Stimulated activated CD8-positive, alpha-beta memory T cell treated with anti-CD3 and anti-CD28 coated beads, Interleukin-12 subunit alpha, Interleukin-12 subunit beta, amount 100 ng/mL, for 24 hours (primary cell): ENCODE data around the gene ARHGAP30.
"Not testable (repeated sequence)": the region's sequence is repeated elsewhere in the genome, so short reads cannot be mapped to it uniquely, and the experiment has no call there.

Source experiments
- DNase-seq: peaks from one replicate; pipeline ENCODE4 v3.0.0-alpha.2; 2020; ENCODE audit errors: extremely low read depth

The ARHGAP30 gene

GRCh38 chr1:161039546-161039945 is 30.1 kb downstream of the ARHGAP30 start:
- DNase-seq = no peak

DNA sequence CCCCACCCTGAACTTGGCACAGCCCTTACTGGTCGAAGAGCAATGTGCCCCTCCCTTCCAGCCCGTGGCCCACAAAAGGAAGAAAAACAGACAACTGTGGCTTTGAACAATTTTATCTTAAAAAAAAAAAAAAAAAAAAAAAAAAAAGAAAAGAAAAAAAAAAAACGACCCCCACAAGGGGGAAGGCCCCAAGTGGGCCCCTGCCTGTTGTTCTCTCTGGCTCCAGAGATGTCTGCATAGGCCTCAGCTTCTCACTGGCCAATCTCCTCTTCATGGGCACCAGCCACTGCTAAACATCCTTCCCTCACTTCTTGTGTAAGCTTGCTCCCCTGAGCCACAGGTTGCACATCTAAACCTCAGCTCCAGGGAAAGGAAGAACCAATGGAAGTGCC is 30.5 kb downstream of the ARHGAP30 start:
- DNase-seq = no peak

- peak; percentile 60 for DNase-seq
Observed at GRCh38 chr1:161038523-161039153, 31.1 kb downstream of the ARHGAP30 start, which contains the start of gene TSTD1. TSS of gene TSTD1 (minus strand) at chr1:161038964. CDS start at chr1:161038889, 75 bp downstream.

DNA sequence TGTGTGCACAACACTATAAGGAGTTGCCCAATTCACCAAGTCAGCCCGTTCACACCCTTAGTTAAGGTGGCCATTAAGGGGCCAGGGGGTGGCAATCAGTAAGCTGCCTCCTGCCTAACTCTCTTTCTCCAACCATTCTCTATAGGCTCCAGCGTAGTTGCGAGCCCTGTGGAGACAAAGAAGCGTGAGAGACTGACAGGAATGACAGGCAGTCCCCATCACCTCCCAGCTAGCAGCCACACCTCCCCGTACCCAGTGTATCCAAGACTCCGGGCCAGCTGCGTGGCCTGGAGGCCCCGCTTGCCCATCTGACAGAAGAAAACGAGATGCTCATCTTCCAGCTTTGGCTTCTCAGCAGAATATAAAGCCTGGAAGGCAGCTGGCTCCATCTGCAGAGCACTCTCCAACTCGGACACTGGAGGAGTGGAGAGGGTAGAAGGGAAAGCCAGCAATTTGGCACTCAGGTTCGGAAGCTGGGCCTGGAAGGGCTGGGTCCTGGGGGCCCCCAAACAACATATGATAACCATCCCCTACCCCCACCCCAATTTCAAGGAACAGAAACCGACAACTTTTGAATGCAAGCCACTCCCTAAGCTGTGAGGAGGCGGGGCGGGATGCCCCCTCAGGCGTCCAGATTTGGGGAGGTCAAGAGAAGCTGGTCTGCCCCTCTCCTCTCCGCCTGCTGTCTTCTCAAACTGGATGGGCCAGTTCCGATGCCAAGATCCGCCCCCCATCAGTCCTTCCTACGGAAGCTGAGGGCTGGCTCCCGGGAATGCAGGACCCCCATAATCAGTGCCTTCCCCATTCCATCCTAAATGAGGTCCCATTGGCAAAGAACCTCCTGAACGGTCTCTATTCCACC is 31.8 kb downstream of the ARHGAP30 start:
- DNase-seq = no peak

GRCh38 chr1:161033751-161034150 is 35.9 kb downstream of the ARHGAP30 start:
- DNase-seq = no peak

GRCh38 chr1:161032409-161032808 is 37.3 kb downstream of the ARHGAP30 start:
- no peak for DNase-seq

DNA sequence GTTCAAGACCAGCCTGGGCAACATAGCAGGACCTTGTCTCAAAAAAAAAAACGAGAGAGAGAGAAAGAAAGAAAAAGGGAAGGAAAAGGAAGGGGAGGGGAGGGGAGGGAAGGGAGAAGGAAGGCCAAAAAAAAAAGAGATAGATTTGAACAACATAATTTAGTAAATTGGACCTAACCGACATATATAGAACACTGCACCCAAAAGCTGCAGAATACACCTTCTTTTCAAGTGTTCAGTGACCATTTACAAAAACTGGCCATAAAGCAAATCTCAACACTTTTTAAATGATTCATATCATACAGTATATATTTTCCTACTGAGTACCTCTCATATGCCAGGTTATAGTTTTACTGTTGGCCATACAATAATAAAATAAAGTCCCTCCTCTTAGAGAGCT is 37.8 kb downstream of the ARHGAP30 start:
- no peak for DNase-seq

GRCh38 chr1:161029466-161029865 is 40.2 kb downstream of the ARHGAP30 start:
- not testable (repeated sequence) for DNase-seq

DNA sequence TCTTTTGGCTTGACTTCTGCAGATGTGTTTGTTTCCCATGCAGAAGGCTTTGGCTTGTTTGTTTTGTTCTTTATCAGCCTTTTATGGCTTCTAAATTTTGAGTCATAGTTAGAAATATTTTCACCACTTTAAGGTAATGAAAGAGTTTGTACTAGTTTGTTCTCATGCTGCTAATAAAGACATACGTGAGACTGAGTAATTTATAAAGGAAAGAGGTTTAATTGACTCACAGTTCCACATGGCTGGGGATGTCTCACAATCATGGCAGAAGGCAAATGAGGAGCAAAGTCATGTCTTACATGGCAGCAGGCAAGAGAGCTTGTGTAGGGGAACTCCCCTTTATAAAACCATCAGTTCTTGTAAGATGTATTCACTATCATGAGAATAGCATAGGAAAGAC is 42.7 kb downstream of the ARHGAP30 start:
- not testable (repeated sequence) for DNase-seq

- DNase-seq = not testable (repeated sequence)
Observed at GRCh38 chr1:161022432-161022831, 47.3 kb downstream of the ARHGAP30 start.

- no peak for DNase-seq
Observed at GRCh38 chr1:161021970-161022353, 47.7 kb downstream of the ARHGAP30 start.

GRCh38 chr1:161021165-161021969 is 48.3 kb downstream of the ARHGAP30 start:
- peak; percentile 57 for DNase-seq

DNA sequence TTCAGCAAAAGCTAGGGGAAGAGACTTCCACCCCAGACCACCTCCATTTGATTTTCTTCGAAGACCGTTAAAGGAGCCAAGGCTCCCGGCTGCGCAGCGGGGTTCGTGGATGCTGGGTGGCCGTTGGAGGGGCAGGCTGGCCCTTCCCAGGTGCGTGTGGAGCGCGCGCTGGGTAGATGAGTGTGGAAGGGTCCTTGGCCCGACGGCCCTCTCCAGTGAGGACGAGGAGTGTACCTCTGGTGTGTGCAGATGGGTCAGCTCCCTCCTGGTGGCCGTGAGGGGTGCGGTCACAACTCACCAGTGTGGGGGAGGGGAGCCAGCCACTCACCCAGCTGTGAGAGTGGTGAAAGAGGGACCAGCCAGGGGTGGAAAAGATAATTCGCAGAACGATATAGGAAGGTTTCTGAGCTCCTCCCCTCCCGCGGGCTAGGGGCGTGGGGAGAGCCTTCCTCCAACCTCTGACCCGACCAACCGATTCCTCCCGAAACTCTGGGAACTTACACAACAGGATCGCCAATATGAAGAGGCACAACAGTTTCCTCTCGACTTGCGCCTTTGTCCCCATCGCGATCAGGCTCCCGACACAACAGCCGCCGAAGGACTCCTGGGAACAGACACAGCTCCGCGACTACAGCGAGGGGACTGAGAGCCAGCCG is 49.1 kb downstream of the ARHGAP30 start, which contains the start of gene F11R:
Gene F11R (minus strand): TSS at position 644 of the 656 bp plus-strand sequence. CDS start 79 bp downstream, at position 565.
- no peak for DNase-seq

- DNase-seq = no peak
Observed at GRCh38 chr1:161019751-161020495, 49.8 kb downstream of the ARHGAP30 start.

- not testable (repeated sequence) for DNase-seq
Observed at GRCh38 chr1:161019111-161019660, 50.5 kb downstream of the ARHGAP30 start.

GRCh38 chr1:161018631-161018930 is 51.1 kb downstream of the ARHGAP30 start:
- DNase-seq = no peak

GRCh38 chr1:161017756-161018630 is 51.7 kb downstream of the ARHGAP30 start:
- no peak for DNase-seq

GRCh38 chr1:161017181-161017580 is 52.5 kb downstream of the ARHGAP30 start:
- not testable (repeated sequence) for DNase-seq

GRCh38 chr1:161016683-161017082 is 53.0 kb downstream of the ARHGAP30 start:
- DNase-seq = not testable (repeated sequence)
